COLO668 (cell line): ENCODE results near the gene COX18.

ENCODE experiments used
- DNase-seq: peaks from one replicate; lab custom pipeline; 2025; ENCODE audit not compliant: unreplicated experiment; lab: John Stamatoyannopoulos, UW

Gene COX18

GRCh38 chr4:73053974-73054480, 15.5 kb downstream of the COX18 start:
- no peak for DNase-seq

DNA sequence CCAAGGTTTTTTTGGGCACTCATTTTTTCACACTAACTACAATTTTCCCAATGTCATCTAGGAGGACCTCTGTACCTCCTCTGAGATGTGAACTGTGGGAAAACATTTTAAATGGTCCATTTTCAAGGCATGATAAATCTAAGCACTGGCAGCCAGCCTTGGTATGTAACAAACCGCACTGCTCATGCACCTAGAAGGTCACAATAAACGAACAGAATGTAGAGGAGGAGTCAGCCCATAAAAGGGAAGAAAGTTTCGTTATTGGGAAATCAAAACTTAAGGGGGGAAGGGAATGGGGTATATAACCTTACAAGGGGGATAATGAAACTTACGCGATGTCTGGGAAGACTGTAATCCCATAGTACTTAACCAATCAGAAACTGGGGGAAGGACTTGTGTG, 16.4 kb downstream of the COX18 start:
- no peak for DNase-seq

DNA sequence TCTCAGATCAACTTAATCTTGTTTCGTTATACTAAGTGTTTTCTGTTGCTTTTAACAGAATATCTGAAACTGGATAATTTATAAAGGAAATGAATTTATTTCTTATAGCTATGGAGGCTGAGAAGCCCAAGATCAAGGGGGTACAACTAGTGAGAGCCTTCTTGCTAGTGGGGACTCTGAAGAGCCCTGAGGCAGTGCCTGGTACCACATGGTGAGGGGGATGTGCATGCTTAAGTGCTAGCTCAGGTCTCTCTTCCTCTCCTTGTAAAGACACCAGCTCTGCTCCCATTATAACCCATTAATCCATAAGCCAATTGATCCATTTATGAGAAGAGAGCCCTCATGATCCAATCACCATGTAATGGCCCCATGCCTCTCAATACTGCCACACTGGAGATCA, 17.9 kb downstream of the COX18 start:
- no peak for DNase-seq

DNA sequence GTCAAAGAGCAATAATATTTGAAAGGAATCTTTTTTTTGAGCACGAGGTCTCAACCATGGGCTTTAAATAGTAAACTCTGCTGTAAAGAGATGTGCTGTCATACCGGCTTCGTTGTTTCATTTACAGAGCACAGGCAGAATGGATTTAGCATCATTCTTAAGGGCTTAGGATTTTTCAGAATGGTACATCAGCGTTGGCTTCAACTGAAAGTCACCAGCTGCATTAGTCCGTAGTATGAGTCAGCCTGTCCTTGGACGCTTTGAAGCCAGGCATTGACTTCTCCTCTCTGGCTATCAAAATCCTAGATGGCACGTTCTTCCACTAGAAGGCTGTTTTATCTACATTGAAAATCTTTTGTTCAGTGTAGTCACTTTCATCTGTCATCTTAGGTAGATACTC, 23.6 kb downstream of the COX18 start:
- DNase-seq = no peak

GRCh38 chr4:73037057-73037456, 32.5 kb downstream of the COX18 start:
- no peak for DNase-seq

DNA sequence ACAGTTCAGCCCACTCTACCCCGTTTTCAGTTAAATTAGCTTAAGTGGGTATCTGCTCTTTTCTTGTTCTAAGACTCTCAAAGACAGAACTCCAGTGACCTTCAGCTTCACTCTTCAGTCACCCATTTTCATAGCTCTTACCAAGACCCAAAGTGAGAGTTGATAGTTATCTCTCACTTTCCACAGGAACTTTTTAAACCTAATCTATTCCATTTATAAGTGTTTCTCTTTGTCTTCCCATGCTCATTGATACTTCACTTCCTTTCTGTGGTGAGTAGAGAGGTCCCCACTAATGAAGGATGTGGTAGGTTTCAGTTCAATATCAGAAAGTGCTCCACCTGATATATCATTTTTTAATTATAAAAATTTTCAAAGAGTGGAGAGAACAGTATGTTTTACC, 33.4 kb downstream of the COX18 start:
- no peak for DNase-seq

DNA sequence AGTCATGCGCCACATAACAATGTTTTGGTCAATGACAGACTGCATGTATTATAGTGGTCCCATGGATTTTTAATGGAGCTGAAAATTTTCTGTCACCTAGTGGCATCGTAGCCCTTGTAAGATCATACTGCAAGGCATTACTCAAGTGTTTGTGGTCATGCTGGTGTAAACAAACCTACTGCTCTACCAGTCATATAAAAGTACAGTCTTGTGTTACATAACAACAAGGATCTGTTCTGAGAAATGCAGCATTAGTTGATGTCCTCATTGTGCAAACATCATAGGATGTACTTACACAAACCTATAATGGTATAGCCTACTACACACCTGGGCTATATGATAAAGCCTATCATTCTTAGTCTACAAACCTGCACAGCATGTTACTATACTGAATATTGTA, 34.6 kb downstream of the COX18 start:
- no peak for DNase-seq

DNA sequence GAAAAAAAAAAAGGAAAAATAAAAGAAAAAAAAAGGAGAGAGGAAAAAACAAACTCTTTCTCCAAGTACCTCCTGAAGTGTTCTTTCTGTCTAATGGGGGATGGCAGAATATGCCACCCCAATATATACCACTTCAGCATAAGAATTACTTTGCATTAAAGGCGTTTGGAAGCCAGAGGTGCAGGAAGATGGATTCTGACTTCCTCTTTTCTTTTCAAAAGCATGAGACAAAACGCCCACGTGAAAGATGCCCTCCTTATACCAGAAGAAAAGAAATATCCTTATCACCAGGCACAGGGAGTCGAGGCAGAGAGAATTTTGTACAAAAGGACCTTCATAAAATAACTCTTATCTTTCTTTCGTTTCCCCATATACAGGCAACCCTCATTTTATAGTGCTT, 40.9 kb downstream of the COX18 start:
- DNase-seq = no peak

- no peak for DNase-seq
These were observed 47.9 kb downstream of the COX18 start for GRCh38 chr4:73021634-73022033.

- no peak for DNase-seq
These were observed 50.0 kb downstream of the COX18 start for GRCh38 chr4:73019462-73020047.

DNA sequence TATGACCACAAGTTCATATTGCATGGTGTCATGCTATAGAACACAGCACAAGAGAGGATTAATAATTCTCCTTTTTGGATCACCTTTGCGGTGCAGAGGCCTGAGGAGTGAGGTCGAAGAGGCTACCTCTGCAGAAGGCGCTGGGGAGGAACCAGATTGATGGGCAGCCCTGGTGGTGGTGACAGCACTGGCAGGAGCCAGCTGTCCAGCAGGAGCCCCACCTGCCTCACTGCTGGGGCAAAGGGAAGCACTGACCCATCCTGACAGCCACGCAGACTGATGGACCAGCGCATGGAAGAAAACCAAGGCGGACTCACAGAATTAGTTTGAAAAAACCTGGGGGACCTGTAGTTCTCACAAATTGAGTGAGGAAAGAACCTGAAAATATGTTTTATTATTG, 50.9 kb downstream of the COX18 start:
- DNase-seq = no peak

DNA sequence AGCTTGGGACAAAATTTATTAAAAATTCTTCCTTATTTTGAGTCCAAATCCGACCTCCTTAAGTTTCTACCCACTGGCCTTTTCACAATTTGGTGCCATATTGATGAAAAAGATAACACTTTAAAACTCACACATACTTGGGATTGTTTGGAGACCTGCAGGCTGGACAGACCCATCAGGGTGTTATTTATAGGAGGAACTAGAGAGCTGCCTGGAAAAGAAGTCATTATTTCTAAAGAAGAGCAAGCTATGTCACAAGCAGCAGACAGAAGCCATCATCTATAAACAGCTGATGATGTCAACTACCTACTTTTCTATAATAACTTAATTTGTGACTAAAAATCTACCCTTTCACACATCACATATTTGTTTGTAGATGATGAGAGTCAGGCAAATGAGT, 56.2 kb downstream of the COX18 start:
- no peak for DNase-seq

GRCh38 chr4:73012673-73013072, 56.8 kb downstream of the COX18 start:
- DNase-seq = no peak

DNA sequence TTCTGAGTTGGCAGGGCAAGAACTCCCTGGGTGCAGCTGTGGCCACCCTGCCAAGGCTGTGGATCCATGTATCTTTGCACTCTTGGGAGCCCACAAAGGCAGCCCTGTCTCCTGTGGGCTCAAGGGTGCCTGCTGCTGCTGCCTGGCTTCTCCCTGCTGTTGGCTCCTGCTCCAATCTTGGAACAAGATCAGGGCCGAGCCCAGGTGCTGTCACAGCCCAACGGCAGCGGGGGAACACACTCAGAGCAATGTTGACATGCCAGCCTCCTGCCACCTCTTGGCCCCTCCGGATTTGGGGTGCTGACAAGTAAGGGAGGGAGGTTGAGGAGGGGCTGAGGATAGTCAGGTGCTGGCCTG, 57.9 kb downstream of the COX18 start:
- DNase-seq = no peak

- DNase-seq = no peak
These were observed 58.5 kb downstream of the COX18 start for GRCh38 chr4:73010789-73011628.

GRCh38 chr4:73007526-73008100, 61.9 kb downstream of the COX18 start:
- DNase-seq = no peak

GRCh38 chr4:73006286-73006990, 63.1 kb downstream of the COX18 start:
- DNase-seq = no peak

GRCh38 chr4:73005514-73005913, 64.0 kb downstream of the COX18 start:
- DNase-seq = no peak
